ENCODE measurements around the gene SYDE2. TPM values are rescaled to one million over a fixed set of nuclear protein-coding genes. Genes with fewer than 3 reads are reported as not detected.

SYDE2 gene
- polyA plus RNA-seq, 2 of the 4 experiments (the other 2 are of a cell fraction) = 0.92 to 2.6 TPM

- peak; percentile 10 to 28 for DNase-seq (ENCODE audit: low read depth in 1 of 2, low spot score in 1 of 2)
- ChIA-PET CTCF (no interaction called here), POLR2A (no interaction called here)
- FAIRE-seq = no peak
- 2% methylated on average over 9 of the region's 9 CpGs for WGBS (ENCODE audit: missing lambda C conversion rate)
- peak; percentile 73 to 75; a peak in 5 of 6 replicates for ATAC-seq
- peaks cover 15% of the 10 kb centered on the region for H3K4me1 ChIP-seq
- H3K9me3 ChIP-seq = no peaks in the 10 kb centered on the region
- peak overlapping the region in 1 of 2 experiments; percentile 61; a peak in 3 of 6 replicates for H3K27ac ChIP-seq
- TF ChIP-seq PBX3 (IDR thresholded peaks at IDR 0.05) (no peak), RAD21 (conservative IDR thresholded peaks at IDR 0.05 in 1 of 2, IDR thresholded peaks at IDR 0.05 in 1 of 2) (no peak), FOSB (CRISPR knock-in tag; IDR thresholded peaks at IDR 0.05) (no peak)
- no peak overlapping the region for H3K4me3 ChIP-seq
- peak overlapping the region; percentile 67 for H3K4me2 ChIP-seq
These were observed 63.2 kb downstream of the SYDE2 start for GRCh38 chr1:85137660-85138059.

- H3K27ac ChIP-seq = no peak overlapping the region
These were observed 65.4 kb downstream of the SYDE2 start for GRCh38 chr1:85135392-85135798.

DNA sequence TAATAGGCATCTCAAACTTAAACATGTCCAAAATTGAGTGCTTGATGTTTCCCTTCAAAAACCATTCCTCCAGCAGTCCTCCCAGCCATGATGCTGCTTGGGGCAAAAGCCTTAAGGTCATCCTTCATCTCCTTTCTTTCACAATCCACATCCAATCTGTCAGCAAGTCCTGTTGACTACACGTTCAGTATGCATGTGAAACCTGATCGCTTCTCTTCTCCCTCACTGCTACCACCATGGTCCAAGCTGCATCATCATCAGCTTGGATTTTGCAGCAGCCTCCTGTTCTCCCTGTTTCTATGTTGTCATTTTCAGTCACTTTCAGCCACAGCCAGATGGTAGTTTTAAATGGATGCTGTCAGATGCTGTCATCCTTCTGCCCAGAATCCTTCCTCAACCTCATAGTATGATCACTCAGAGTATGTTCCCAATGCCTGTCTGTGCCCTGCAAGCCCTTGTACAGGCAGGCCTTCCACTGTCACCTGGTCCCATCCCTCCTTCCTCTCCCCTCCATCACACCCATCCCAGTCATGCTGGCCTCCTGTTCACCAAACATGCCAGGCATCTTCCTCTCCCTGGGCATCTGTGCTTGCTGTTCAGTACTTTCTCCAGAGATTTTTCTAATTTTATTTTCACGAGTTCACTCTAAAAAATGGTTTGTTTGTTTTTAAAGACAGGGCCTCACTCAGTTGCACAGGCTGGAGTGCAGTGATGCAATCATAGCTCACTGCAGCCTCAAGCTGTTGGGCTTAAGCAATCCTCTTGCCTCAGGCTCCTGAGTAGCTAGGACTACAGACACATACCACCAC, 66.0 kb downstream of the SYDE2 start:
- 51% methylated on average over 3 of the region's 3 CpGs for WGBS (ENCODE audit: missing lambda C conversion rate)
- Histone ChIP-seq H3K27ac (no peak overlapping the region), H3K4me1 (peaks cover 15% of the 10 kb centered on the region), H3K9me3 (no peaks in the 10 kb centered on the region), H3K4me3 (no peak overlapping the region), H3K4me2 (0 out of 3 replicates have a peak overlapping the region, but pooled peaks have one; percentile 10)
- TF ChIP-seq EHMT2 (IDR thresholded peaks at IDR 0.05; ENCODE audit: low read depth) (no peak), CEBPB (IDR thresholded peaks at IDR 0.05) (peak in 1 of 2 experiments; percentile 63; a peak in 2 of 4 replicates)
- DNase-seq (ENCODE audit: low read depth in 1 of 2, low spot score in 1 of 2) = no peak
- no peak for FAIRE-seq
- no peak; a peak in 1 of 6 replicates for ATAC-seq
- ChIA-PET CTCF (interaction anchor here (0.8 to 1.5 kb wide), 2 partner anchors 120 to 145 kb away, joined by 4 to 5 read pairs; no protein-coding TSS in a partner anchor), POLR2A (no interaction called here)

More at GRCh38 chr1:85135392-85135798, 65.4 kb downstream of the SYDE2 start:
- ATAC-seq (no peak), DNase-seq (ENCODE audit: low read depth in 1 of 2, low spot score in 1 of 2) (no peak), FAIRE-seq (no peak)
- POLR2A ChIA-PET = no interaction called here
- 88% methylated on average over 1 of the region's 1 CpG for WGBS (ENCODE audit: missing lambda C conversion rate)
- peaks cover 15% of the 10 kb centered on the region for H3K4me1 ChIP-seq
- no peak overlapping the region for H3K4me3 ChIP-seq
- H3K4me2 ChIP-seq = 0 out of 3 replicates have a peak overlapping the region, but pooled peaks have one; percentile 10
- TF ChIP-seq FOSL2 (IDR thresholded peaks at IDR 0.05) = no peak
- no peak for TF ChIP-seq FOSL2 (CRISPR knock-in tag; IDR thresholded peaks at IDR 0.05)
- no peak for TF ChIP-seq TFCP2L1 (CRISPR knock-in tag; IDR thresholded peaks at IDR 0.05)
- no peak for TF ChIP-seq CHD2 (IDR thresholded peaks at IDR 0.05; ENCODE audit: low read length, partially characterized antibody)
- no peak for TF ChIP-seq HOXB13 (CRISPR knock-in tag; IDR thresholded peaks at IDR 0.05; ENCODE audit: low read depth)
- TF ChIP-seq RFX5 (IDR thresholded peaks at IDR 0.05) = no peak
- no peak for TF ChIP-seq HEYL (CRISPR knock-in tag; IDR thresholded peaks at IDR 0.05)
- TF ChIP-seq RARB (CRISPR knock-in tag; IDR thresholded peaks at IDR 0.05) = no peak
- no peak for TF ChIP-seq RNF2 (IDR thresholded peaks at IDR 0.05; ENCODE audit: borderline replicate concordance, low read depth)
- no peak for TF ChIP-seq HES2 (IDR thresholded peaks at IDR 0.05)
- no peak for TF ChIP-seq NR3C1 (IDR thresholded peaks at IDR 0.05)
- TF ChIP-seq, protein P1, sequence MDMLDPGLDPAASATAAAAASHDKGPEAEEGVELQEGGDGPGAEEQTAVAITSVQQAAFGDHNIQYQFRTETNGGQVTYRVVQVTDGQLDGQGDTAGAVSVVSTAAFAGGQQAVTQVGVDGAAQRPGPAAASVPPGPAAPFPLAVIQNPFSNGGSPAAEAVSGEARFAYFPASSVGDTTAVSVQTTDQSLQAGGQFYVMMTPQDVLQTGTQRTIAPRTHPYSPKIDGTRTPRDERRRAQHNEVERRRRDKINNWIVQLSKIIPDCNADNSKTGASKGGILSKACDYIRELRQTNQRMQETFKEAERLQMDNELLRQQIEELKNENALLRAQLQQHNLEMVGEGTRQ (IDR thresholded peaks at IDR 0.05) = no peak
- TF ChIP-seq, protein P2, sequence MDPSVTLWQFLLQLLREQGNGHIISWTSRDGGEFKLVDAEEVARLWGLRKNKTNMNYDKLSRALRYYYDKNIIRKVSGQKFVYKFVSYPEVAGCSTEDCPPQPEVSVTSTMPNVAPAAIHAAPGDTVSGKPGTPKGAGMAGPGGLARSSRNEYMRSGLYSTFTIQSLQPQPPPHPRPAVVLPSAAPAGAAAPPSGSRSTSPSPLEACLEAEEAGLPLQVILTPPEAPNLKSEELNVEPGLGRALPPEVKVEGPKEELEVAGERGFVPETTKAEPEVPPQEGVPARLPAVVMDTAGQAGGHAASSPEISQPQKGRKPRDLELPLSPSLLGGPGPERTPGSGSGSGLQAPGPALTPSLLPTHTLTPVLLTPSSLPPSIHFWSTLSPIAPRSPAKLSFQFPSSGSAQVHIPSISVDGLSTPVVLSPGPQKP (IDR thresholded peaks at IDR 0.05; ENCODE audit: low read depth, low read length) = no peak
- TF ChIP-seq FOXS1 (CRISPR knock-in tag; IDR thresholded peaks at IDR 0.05) = no peak
- TF ChIP-seq SREBF2 (IDR thresholded peaks at IDR 0.05) = no peak
- TF ChIP-seq ESRRA (IDR thresholded peaks at IDR 0.05; ENCODE audit: borderline replicate concordance, low read length) = no peak
- TF ChIP-seq NFE2L2 (conservative IDR thresholded peaks at IDR 0.05; ENCODE audit: low read length) = no peak
- no peak for TF ChIP-seq PBX3 (IDR thresholded peaks at IDR 0.05)
- TF ChIP-seq HOXB5 (CRISPR knock-in tag; IDR thresholded peaks at IDR 0.05) = no peak
- CTCF ChIA-PET = interaction anchor here (0.8 kb wide), 1 partner anchor 144 kb away, joined by 4 read pairs; no protein-coding TSS in a partner anchor
- H3K9me3 ChIP-seq = no peaks in the 10 kb centered on the region
